Glutamatergic neuron (in vitro differentiated cells): ENCODE results near the gene SLC6A11. TPM values are rescaled to one million over a fixed set of nuclear protein-coding genes. Genes with fewer than 3 reads are reported as not detected.
A peak's percentile ranks its signal among the peaks of the same experiment; 100 is the strongest.

Experiments
- DNase-seq: peaks from one replicate; pipeline ENCODE4 v3.0.0; 2022
- H3K27ac Mint-ChIP-seq: one replicate; pipeline ENCODE4 v1.8.0; 2020; ENCODE audit warnings: mild to moderate bottlenecking, mixed read lengths, inconsistent platforms; ENCODE audit not compliant: unreplicated experiment
- H3K27me3 Mint-ChIP-seq: one replicate; pipeline ENCODE4 v1.8.0; 2020; ENCODE audit warnings: mild to moderate bottlenecking, moderate library complexity, mixed read lengths, inconsistent platforms; ENCODE audit not compliant: unreplicated experiment
- H3K36me3 Mint-ChIP-seq: one replicate; pipeline ENCODE4 v1.8.0; 2020; ENCODE audit warnings: mild to moderate bottlenecking, mixed read lengths, inconsistent platforms; ENCODE audit not compliant: unreplicated experiment
- H3K4me1 Mint-ChIP-seq: one replicate; pipeline ENCODE4 v1.8.0; 2020; ENCODE audit warnings: mild to moderate bottlenecking, low read depth, mixed read lengths, inconsistent platforms; ENCODE audit not compliant: unreplicated experiment
- H3K4me3 Mint-ChIP-seq: one replicate; pipeline ENCODE4 v1.8.0; 2020; ENCODE audit warnings: mild to moderate bottlenecking, mixed read lengths, inconsistent platforms; ENCODE audit not compliant: unreplicated experiment
- H3K9me3 Mint-ChIP-seq: one replicate; pipeline ENCODE4 v1.8.0; 2020; ENCODE audit warnings: mild to moderate bottlenecking, moderate library complexity, mixed read lengths, inconsistent platforms; ENCODE audit not compliant: unreplicated experiment
- total RNA-seq: library from RNA; stranded (reverse); fragmentation: NEBNext Ultra II Directional; extraction: Animal tissue kit (Norgen Biotek cat#: 25700); gene quantifications from one replicate; pipeline ENCODE4 v1.2.1, GENCODE V29; 2021; ENCODE audit not compliant: unreplicated experiment
- TF ChIP-seq, protein P1 (sequence below): fragments of 200-600 bp; sonication (generic); IDR thresholded peaks from one replicate; pipeline ENCODE4 v1.5.0; 2021; ENCODE audit not compliant: partially characterized antibody, unreplicated experiment

The SLC6A11 gene
- total RNA-seq, 1 donor from 2014 or later, result not detected

GRCh38 chr3:10977892-10978510 lies 162.0 kb downstream of the SLC6A11 start:
- H3K36me3 Mint-ChIP-seq, result peaks cover 4% of the 10 kb centered on the region
- peaks cover 10% of the 10 kb centered on the region for H3K4me1 Mint-ChIP-seq
- DNase-seq, result no peak
- H3K27me3 Mint-ChIP-seq, result peaks cover 10% of the 10 kb centered on the region
- H3K27ac Mint-ChIP-seq, result no peak overlapping the region
- H3K4me3 Mint-ChIP-seq, result peak overlapping the region; percentile 6
- TF ChIP-seq, protein P1, sequence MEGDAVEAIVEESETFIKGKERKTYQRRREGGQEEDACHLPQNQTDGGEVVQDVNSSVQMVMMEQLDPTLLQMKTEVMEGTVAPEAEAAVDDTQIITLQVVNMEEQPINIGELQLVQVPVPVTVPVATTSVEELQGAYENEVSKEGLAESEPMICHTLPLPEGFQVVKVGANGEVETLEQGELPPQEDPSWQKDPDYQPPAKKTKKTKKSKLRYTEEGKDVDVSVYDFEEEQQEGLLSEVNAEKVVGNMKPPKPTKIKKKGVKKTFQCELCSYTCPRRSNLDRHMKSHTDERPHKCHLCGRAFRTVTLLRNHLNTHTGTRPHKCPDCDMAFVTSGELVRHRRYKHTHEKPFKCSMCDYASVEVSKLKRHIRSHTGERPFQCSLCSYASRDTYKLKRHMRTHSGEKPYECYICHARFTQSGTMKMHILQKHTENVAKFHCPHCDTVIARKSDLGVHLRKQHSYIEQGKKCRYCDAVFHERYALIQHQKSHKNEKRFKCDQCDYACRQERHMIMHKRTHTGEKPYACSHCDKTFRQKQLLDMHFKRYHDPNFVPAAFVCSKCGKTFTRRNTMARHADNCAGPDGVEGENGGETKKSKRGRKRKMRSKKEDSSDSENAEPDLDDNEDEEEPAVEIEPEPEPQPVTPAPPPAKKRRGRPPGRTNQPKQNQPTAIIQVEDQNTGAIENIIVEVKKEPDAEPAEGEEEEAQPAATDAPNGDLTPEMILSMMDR, result no peak
- peaks cover 6% of the 10 kb centered on the region for H3K9me3 Mint-ChIP-seq

GRCh38 chr3:10978956-10979355 lies 162.9 kb downstream of the SLC6A11 start:
- Mint-ChIP-seq H3K4me1 (peaks cover 8% of the 10 kb centered on the region), H3K9me3 (peaks cover 5% of the 10 kb centered on the region)
- DNase-seq, result no peak

DNA sequence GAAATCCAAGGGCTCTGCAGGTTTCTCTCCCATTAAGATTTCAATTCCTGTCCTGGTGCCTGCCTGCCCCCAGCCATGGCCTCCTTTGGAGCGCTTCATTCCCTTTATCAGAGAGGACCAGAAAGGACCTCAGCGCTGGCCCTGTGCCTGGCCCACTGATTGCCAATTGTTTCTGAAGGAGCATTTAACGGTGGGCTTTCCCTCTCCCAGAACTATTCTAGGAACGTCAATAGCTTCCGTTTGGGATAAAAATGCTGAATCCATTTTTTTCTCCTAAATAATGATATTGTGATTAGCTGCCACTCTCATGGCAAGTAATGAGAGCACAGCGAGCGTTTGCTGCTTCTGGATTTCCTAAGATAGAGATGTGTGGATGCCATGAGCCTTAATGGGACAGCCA lies 164.3 kb downstream of the SLC6A11 start:
- Mint-ChIP-seq H3K27ac (no peak overlapping the region), H3K36me3 (no peaks in the 10 kb centered on the region), H3K4me3 (no peak overlapping the region), H3K4me1 (peaks cover 6% of the 10 kb centered on the region), H3K27me3 (peaks cover 2% of the 10 kb centered on the region), H3K9me3 (no peaks in the 10 kb centered on the region)
- DNase-seq, result no peak
- TF ChIP-seq, protein P1, result no peak

More at GRCh38 chr3:10978956-10979355, 162.9 kb downstream of the SLC6A11 start:
- H3K27ac Mint-ChIP-seq, result no peak overlapping the region
- TF ChIP-seq, protein P1, result no peak
- peaks cover 4% of the 10 kb centered on the region for H3K36me3 Mint-ChIP-seq
- no peak overlapping the region for H3K4me3 Mint-ChIP-seq
- H3K27me3 Mint-ChIP-seq, result peaks cover 7% of the 10 kb centered on the region

DNA sequence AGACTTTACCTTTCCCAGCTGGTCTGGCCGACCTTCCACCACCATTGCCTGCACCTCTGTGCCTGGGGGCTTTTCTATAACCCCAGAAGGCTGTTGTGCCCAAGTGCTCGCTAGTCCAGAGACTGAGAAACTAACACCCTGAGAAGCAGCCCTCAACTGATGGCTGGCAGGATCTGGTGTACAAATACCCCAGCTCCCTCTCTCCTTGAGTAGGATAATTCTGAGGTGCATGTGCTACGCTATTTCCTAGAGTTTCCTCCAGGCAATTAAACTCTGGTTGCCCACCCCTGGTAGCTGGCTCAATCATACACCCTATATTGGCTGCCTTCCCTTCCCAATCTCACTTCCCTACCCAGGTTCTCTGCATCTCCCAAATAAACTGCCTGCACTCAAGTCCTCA lies 165.0 kb downstream of the SLC6A11 start:
- Mint-ChIP-seq H3K4me1 (peaks cover 6% of the 10 kb centered on the region), H3K4me3 (no peak overlapping the region), H3K27ac (no peak overlapping the region), H3K9me3 (no peaks in the 10 kb centered on the region), H3K36me3 (no peaks in the 10 kb centered on the region), H3K27me3 (peaks cover 2% of the 10 kb centered on the region)
- TF ChIP-seq, protein P1, result no peak
- no peak for DNase-seq

DNA sequence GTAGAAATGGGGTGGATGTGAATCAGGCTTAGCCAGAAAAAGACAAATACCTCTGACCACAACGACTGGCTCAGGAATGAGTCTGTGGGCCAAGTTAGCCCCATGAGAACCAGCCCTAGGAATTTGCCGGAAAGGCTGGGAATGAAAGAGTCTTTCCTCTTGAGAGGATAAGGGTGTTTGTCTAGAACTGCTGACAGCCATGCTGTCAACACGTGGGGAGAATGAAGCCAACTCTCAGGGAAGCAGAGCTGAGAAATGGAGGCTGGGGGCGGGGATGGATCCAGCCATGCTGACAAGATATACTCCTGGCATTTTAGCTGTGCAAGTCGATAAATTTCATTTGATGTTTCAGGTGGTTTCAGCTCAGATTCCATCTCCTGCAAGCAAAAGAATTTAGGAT lies 165.9 kb downstream of the SLC6A11 start:
- peaks cover 2% of the 10 kb centered on the region for H3K27me3 Mint-ChIP-seq
- no peak overlapping the region for H3K27ac Mint-ChIP-seq
- H3K9me3 Mint-ChIP-seq, result no peaks in the 10 kb centered on the region
- no peak for DNase-seq
- TF ChIP-seq, protein P1, result no peak
- no peaks in the 10 kb centered on the region for H3K36me3 Mint-ChIP-seq
- peaks cover 6% of the 10 kb centered on the region for H3K4me1 Mint-ChIP-seq
- no peak overlapping the region for H3K4me3 Mint-ChIP-seq
